Measurements from ENCODE around the gene JAKMIP1.
A peak's percentile ranks its signal among the peaks of the same experiment; 100 is the strongest.

The JAKMIP1 gene

GRCh38 chr4:5982156-5982973 lies 218.0 kb downstream of the JAKMIP1 start:
- no peaks in the 10 kb centered on the region for H4K20me1 ChIP-seq
- H3K9me3 ChIP-seq (replicated peaks in 1 of 11), result peaks cover 16 to 23% (median 20%) of the 10 kb centered on the region in 11 experiments
- peaks cover 17 to 37% (median 34%) of the 10 kb centered on the region in 10 experiments; a peak in 19 of 20 replicates for H3K4me1 ChIP-seq
- TF ChIP-seq Cebpa-rat (IDR thresholded peaks at IDR 0.05), result no peak
- no peak overlapping the region for H3K4me3 ChIP-seq
- no peaks in the 10 kb centered on the region for H3K36me3 ChIP-seq
- no peaks in the 10 kb centered on the region for H3K27me3 ChIP-seq
- H3K4me2 ChIP-seq, result peak overlapping the region; percentile 21 to 84 (median 67); a peak in 20 of 22 replicates
- H3K9ac ChIP-seq, result no peak overlapping the region
- H3K27ac ChIP-seq, result peak overlapping the region in 2 of 11 experiments; percentile 21 to 35; a peak in 2 of 22 replicates

GRCh38 chr4:5980436-5981155 lies 219.8 kb downstream of the JAKMIP1 start:
- H3K27me3 ChIP-seq, result no peaks in the 10 kb centered on the region
- H3K9ac ChIP-seq, result no peak overlapping the region

DNA sequence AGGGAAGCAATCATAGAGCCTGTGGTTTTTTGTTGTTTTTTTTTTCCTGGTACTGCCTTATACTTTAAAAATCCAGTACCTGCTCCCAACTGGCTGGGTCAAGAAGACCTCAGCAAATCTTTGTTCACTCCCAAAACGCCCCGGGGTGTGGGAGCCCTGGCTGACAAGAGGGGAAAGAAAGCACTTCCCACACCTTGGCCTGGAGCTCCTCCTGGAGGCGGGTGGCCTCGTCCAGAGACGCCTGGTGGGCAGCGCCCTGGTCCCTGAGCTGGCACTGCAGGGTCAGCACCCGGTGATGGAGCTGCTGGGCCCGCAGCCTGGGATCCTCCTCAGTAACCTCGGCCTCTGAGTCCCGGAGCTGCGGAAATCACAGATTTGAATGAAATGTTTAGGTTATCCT lies 220.4 kb downstream of the JAKMIP1 start:
- H3K4me2 ChIP-seq, result peak overlapping the region in 10 of 11 experiments; percentile 16 to 66 (median 47); a peak in 18 of 22 replicates

More at GRCh38 chr4:5980436-5981155, 219.8 kb downstream of the JAKMIP1 start:
- no peak overlapping the region for H3K27ac ChIP-seq
- peaks cover 17 to 53% (median 48%) of the 10 kb centered on the region in 10 experiments; a peak in 19 of 20 replicates for H3K4me1 ChIP-seq
- H3K36me3 ChIP-seq, result no peaks in the 10 kb centered on the region
- TF ChIP-seq Cebpa-rat (IDR thresholded peaks at IDR 0.05), result no peak
- no peak overlapping the region for H3K4me3 ChIP-seq
- no peaks in the 10 kb centered on the region for H4K20me1 ChIP-seq
- peak overlapping the region in 10 of 11 experiments; percentile 16 to 66 (median 47); a peak in 21 of 22 replicates for H3K4me2 ChIP-seq
- peaks cover 16 to 23% (median 20%) of the 10 kb centered on the region in 11 experiments for H3K9me3 ChIP-seq (replicated peaks in 1 of 11)

DNA sequence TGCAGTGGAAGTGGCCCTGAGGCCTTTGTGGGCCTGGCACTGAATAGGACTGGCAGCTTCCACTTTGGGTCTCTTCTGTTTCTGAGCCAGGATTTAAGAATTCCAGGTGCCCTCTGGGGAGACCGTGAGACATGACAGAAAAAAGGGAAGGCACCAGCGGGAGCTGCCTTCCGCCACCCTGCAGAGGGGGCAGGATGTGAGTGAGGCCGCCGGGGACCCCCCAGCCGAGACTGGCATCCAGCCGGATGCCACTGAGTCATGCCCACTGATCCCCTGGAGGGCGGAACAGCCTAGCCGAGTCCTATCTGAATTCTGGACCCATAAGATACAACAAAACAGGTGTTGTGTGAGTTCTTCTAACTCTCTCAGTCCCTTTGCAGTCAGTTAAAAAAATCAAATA lies 223.4 kb downstream of the JAKMIP1 start:
- H3K4me1 ChIP-seq, result peaks cover 9 to 50% (median 39%) of the 10 kb centered on the region in 10 experiments; a peak in 18 of 20 replicates
- H3K36me3 ChIP-seq, result no peaks in the 10 kb centered on the region
- H3K27me3 ChIP-seq, result no peaks in the 10 kb centered on the region
- H3K9ac ChIP-seq, result no peak overlapping the region; a peak in 1 of 22 replicates
- H3K4me3 ChIP-seq, result no peak overlapping the region
- H3K9me3 ChIP-seq (replicated peaks in 1 of 11), result no peaks in the 10 kb centered on the region
- H3K27ac ChIP-seq, result no peak overlapping the region
- TF ChIP-seq Cebpa-rat (IDR thresholded peaks at IDR 0.05), result no peak
- H4K20me1 ChIP-seq, result no peaks in the 10 kb centered on the region; a peak in 1 of 22 replicates
- H3K4me2 ChIP-seq, result peak overlapping the region in 9 of 11 experiments; percentile 21 to 68 (median 45); a peak in 18 of 22 replicates

More for the DNA sequence above, 220.4 kb downstream of the JAKMIP1 start:
- no peak for TF ChIP-seq Cebpa-rat (IDR thresholded peaks at IDR 0.05)
- H3K27me3 ChIP-seq, result no peaks in the 10 kb centered on the region
- H3K4me1 ChIP-seq, result peaks cover 17 to 53% (median 49%) of the 10 kb centered on the region in 10 experiments; a peak in 19 of 20 replicates
- peaks cover 16 to 21% (median 19%) of the 10 kb centered on the region in 11 experiments for H3K9me3 ChIP-seq (replicated peaks in 1 of 11)
- no peaks in the 10 kb centered on the region for H3K36me3 ChIP-seq
- H4K20me1 ChIP-seq, result no peaks in the 10 kb centered on the region
- H3K27ac ChIP-seq, result no peak overlapping the region
- 0 out of 22 replicates have a peak overlapping the region, but pooled peaks of 1 of the 11 experiments have one; percentile 16 for H3K9ac ChIP-seq
- no peak overlapping the region for H3K4me3 ChIP-seq

- H3K9ac ChIP-seq, result no peak overlapping the region; a peak in 1 of 22 replicates
- no peaks in the 10 kb centered on the region for H3K9me3 ChIP-seq (replicated peaks in 1 of 11)
- H3K4me3 ChIP-seq, result no peak overlapping the region
- no peak overlapping the region for H3K27ac ChIP-seq
- no peaks in the 10 kb centered on the region for H3K36me3 ChIP-seq
- no peak for TF ChIP-seq Cebpa-rat (IDR thresholded peaks at IDR 0.05)
- peaks cover 9 to 45% (median 34%) of the 10 kb centered on the region in 10 experiments; a peak in 18 of 20 replicates for H3K4me1 ChIP-seq
- H3K27me3 ChIP-seq, result no peaks in the 10 kb centered on the region
- no peaks in the 10 kb centered on the region; a peak in 1 of 22 replicates for H4K20me1 ChIP-seq
- H3K4me2 ChIP-seq, result peak overlapping the region in 9 of 11 experiments; percentile 21 to 68 (median 45); a peak in 17 of 22 replicates
These were observed 223.9 kb downstream of the JAKMIP1 start for GRCh38 chr4:5976431-5976830.
